ENCODE measurements around the gene MLLT10. TPM values are rescaled to one million over a fixed set of nuclear protein-coding genes. Genes with fewer than 3 reads are reported as not detected.

The MLLT10 gene
- total and polyA plus RNA-seq, 12 donors, result 15.8 to 49.1 (median 29.8) TPM

DNA sequence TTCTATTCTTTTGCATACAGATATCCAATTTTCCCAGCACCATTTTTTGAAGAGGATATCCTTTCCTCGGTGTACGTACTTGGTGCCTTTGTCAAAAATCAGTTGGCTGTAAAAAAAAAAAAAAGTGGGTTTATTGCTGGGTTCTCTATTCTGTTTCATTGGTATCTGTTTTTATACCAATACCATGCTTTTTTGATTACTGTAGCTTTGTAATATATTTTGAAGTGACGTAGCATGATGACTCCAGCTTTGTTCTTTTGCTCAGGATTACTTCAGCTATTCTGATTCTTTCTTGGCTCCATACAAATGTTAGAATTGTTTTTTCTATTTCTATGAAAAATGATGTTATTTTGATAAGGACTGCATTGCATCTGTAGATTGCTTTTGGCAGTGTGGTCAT, 165.5 kb downstream of the MLLT10 start:
- H3K27me3 ChIP-seq, result no peaks in the 10 kb centered on the region
- no peak for DNase-seq
- TF ChIP-seq CTCF (IDR thresholded peaks at IDR 0.05), result no peak
- no peak for TF ChIP-seq POLR2A (IDR thresholded peaks at IDR 0.05)
- H3K4me3 ChIP-seq, result no peak overlapping the region
- H3K36me3 ChIP-seq (replicated peaks in 1 of 2), result no peaks in the 10 kb centered on the region
- intact Hi-C loops (cut with DNase I), result no loop called here
- no peaks in the 10 kb centered on the region for H3K4me1 ChIP-seq (replicated peaks in 1 of 2)
- peaks cover 0 to 13% (median 0%) of the 10 kb centered on the region in 3 donors for H3K9me3 ChIP-seq (replicated peaks in 1 of 3)
- H3K27ac ChIP-seq, result no peak overlapping the region
- WGBS, 4 donors, result 98 to 99% (median 98%) methylated on average over 3 of the region's 3 CpGs

- no peaks in the 10 kb centered on the region for H3K4me1 ChIP-seq (replicated peaks in 1 of 2)
- 89 to 99% (median 98%) methylated on average over 2 of the region's 2 CpGs for whole genome bisulfite sequencing, 4 donors
- H3K36me3 ChIP-seq (replicated peaks in 1 of 2), result no peaks in the 10 kb centered on the region
- intact Hi-C loops (cut with DNase I), result no loop called here
- TF ChIP-seq POLR2A (IDR thresholded peaks at IDR 0.05) (no peak), CTCF (IDR thresholded peaks at IDR 0.05) (no peak)
- no peaks in the 10 kb centered on the region for H3K27me3 ChIP-seq
- peaks cover 0 to 13% (median 0%) of the 10 kb centered on the region in 3 donors for H3K9me3 ChIP-seq (replicated peaks in 1 of 3)
- no peak overlapping the region for H3K4me3 ChIP-seq
- H3K27ac ChIP-seq, result no peak overlapping the region
- DNase-seq, result no peak
Observed at GRCh38 chr10:21700474-21700873, 166.4 kb downstream of the MLLT10 start.

- DNase-seq, result no peak
- no peak overlapping the region for H3K27ac ChIP-seq
- TF ChIP-seq POLR2A (IDR thresholded peaks at IDR 0.05) (no peak), CTCF (IDR thresholded peaks at IDR 0.05) (no peak)
- intact Hi-C loops (cut with DNase I), result no loop called here
- no peaks in the 10 kb centered on the region for H3K4me1 ChIP-seq (replicated peaks in 1 of 2)
- H3K27me3 ChIP-seq, result no peaks in the 10 kb centered on the region
- H3K9me3 ChIP-seq (replicated peaks in 1 of 3), result peaks cover 0 to 13% (median 0%) of the 10 kb centered on the region in 3 donors
- H3K4me3 ChIP-seq, result no peak overlapping the region
- no peaks in the 10 kb centered on the region for H3K36me3 ChIP-seq (replicated peaks in 1 of 2)
- WGBS, 4 donors, result 69 to 82% (median 77%) methylated on average over 2 of the region's 2 CpGs
Observed at GRCh38 chr10:21702633-21703111, 168.6 kb downstream of the MLLT10 start.

- Histone ChIP-seq H3K9me3 (replicated peaks in 1 of 3) (peaks cover 0 to 7% (median 0%) of the 10 kb centered on the region in 3 donors), H3K4me3 (no peak overlapping the region), H3K4me1 (replicated peaks in 1 of 2) (no peaks in the 10 kb centered on the region), H3K36me3 (replicated peaks in 1 of 2) (no peaks in the 10 kb centered on the region), H3K27me3 (no peaks in the 10 kb centered on the region), H3K27ac (no peak overlapping the region)
- intact Hi-C loops (cut with DNase I), result no loop called here
- WGBS, 4 donors, result 98 to 100% (median 99%) methylated on average over 3 to 5 of the region's 5 CpGs
- no peak for DNase-seq
- TF ChIP-seq CTCF (IDR thresholded peaks at IDR 0.05) (no peak), POLR2A (IDR thresholded peaks at IDR 0.05) (no peak)
Observed at GRCh38 chr10:21705142-21705827, 171.3 kb downstream of the MLLT10 start.

All from adrenal gland (tissue), 12 donors.